Esophagus muscularis mucosa (tissue), 4 donors: ENCODE results near the gene AHCYL1. TPM values are rescaled to one million over a fixed set of nuclear protein-coding genes. Genes with fewer than 3 reads are reported as not detected.

Source experiments
- DNase-seq: peaks from one replicate; pipeline ENCODE4 v3.0.0-alpha.2; 2017; ENCODE audit errors: extremely low spot score
- H3K27ac ChIP-seq, 4 donors: fragments of 200-600 bp; sonication (generic); replicated peaks in 1 of 4; 1 replicate in 3 of 4; 2 replicates in 1 of 4; pipeline ENCODE4 v1.5.1; 2016 to 2019; ENCODE audit warnings: mild to moderate bottlenecking in 1 of 4
- H3K27me3 ChIP-seq, 4 donors: fragments of 200-600 bp; sonication (generic); one replicate each; pipeline versions ENCODE4 v1.5.1 to v1.6.0; 2016 to 2019
- H3K36me3 ChIP-seq, 4 donors: fragments of 200-600 bp; sonication (generic); one replicate each; pipeline ENCODE4 v1.5.1; 2016 to 2019
- H3K4me1 ChIP-seq, 4 donors: fragments of 200-600 bp; sonication (generic); one replicate each; pipeline ENCODE4 v1.5.1; 2016 to 2019
- H3K4me3 ChIP-seq, 4 donors: fragments of 200-600 bp; sonication (generic); 1 replicate in 2 of 4; 2 replicates in 2 of 4; pipeline ENCODE4 v1.5.1; 2016 to 2019; ENCODE audit warnings: mild to moderate bottlenecking in 4 of 4, moderate library complexity in 1 of 4
- H3K9me3 ChIP-seq, 4 donors: fragments of 200-600 bp; sonication (generic); 1 replicate in 3 of 4; 2 replicates in 1 of 4; pipeline ENCODE4 v1.5.1; 2016 to 2019
- EP300 ChIP-seq: sonication (generic); formaldehyde crosslinking; IDR thresholded peaks from one replicate; pipeline ENCODE4 v1.6.1; 2017; ENCODE audit warnings: antibody characterized with exemption
- POLR2A ChIP-seq: fragments of 450-650 bp; IDR thresholded peaks from one replicate; pipeline ENCODE4 v1.6.1; 2017; ENCODE audit warnings: antibody characterized with exemption, moderate library complexity, mild to moderate bottlenecking, low read depth
- POLR2AphosphoS5 ChIP-seq, 2 donors: sonication (generic); formaldehyde crosslinking; IDR thresholded peaks; one replicate each; pipeline ENCODE4 v1.6.1; 2017; ENCODE audit warnings: antibody characterized with exemption in 2 of 2
- WGBS: methylation state at CpG from one replicate; pipeline ENCODE4 v1.1.5; 2018; 5-methylcytosine and 5-hydroxymethylcytosine counted together
- intact Hi-C: fragments of 100-400 bp; cut with DNase I; formaldehyde crosslinking; loops from one replicate; pipeline ENCODE4 v1.15.1; 2023
- total RNA-seq, 4 donors: library from RNA; depleted of rRNA; stranded (reverse); fragments of >200 nt; gene quantifications; one replicate each; pipeline versions ENCODE4 v1.1.0 to v1.2.1, GENCODE V29; 2016
- TF ChIP-seq, protein P1 (sequence below), 3 experiments: fragments of 200-600 bp in 2 of 3; fragments of 450-650 bp in 1 of 3; sonication (generic) in 2 of 3; IDR thresholded peaks; one replicate each; pipeline ENCODE4 v1.5.1; 2017 to 2019; ENCODE audit warnings: antibody characterized with exemption in 3 of 3, mild to moderate bottlenecking in 2 of 3, moderate library complexity in 1 of 3

AHCYL1 gene
- total RNA-seq, 4 donors from 2014 or later, result 72.1 to 111 (median 91.0) TPM

DNA sequence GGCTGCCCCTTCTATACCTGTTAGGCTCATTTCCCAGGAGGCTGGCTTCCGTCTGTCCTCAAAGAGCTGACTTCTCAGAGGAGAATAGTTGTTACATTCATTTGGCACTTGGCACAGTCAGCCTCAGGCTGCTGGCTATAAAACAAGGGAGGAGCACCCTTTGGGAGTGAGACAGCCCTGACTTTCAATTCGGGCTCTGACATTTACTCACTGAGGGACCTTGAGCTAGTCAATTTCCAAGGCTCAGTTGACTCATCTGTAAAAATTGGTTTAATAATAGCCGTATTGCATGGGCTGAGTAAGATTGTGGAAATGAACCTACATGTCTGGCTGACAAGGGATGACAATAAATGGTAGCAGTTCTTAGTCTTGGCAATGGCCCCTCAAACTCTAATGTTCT, 72.2 kb downstream of the AHCYL1 start:
- no peaks in the 10 kb centered on the region for H3K27me3 ChIP-seq
- intact Hi-C loops, result loop anchor here (10.0 kb wide), 1 partner anchor 408 kb away; no protein-coding TSS in a partner anchor
- 42% methylated on average over 3 of the region's 3 CpGs for WGBS
- no peaks in the 10 kb centered on the region for H3K9me3 ChIP-seq
- peak overlapping the region; percentile 47 to 71 (median 56) for H3K27ac ChIP-seq
- H3K4me3 ChIP-seq, result no peak overlapping the region
- H3K36me3 ChIP-seq, result peaks cover 27 to 92% (median 75%) of the 10 kb centered on the region in 4 donors
- H3K4me1 ChIP-seq, result peaks cover 3 to 48% (median 39%) of the 10 kb centered on the region in 4 donors
- TF ChIP-seq POLR2AphosphoS5 (IDR thresholded peaks at IDR 0.05), result no peak
- no peak for TF ChIP-seq EP300
- TF ChIP-seq, protein P1, sequence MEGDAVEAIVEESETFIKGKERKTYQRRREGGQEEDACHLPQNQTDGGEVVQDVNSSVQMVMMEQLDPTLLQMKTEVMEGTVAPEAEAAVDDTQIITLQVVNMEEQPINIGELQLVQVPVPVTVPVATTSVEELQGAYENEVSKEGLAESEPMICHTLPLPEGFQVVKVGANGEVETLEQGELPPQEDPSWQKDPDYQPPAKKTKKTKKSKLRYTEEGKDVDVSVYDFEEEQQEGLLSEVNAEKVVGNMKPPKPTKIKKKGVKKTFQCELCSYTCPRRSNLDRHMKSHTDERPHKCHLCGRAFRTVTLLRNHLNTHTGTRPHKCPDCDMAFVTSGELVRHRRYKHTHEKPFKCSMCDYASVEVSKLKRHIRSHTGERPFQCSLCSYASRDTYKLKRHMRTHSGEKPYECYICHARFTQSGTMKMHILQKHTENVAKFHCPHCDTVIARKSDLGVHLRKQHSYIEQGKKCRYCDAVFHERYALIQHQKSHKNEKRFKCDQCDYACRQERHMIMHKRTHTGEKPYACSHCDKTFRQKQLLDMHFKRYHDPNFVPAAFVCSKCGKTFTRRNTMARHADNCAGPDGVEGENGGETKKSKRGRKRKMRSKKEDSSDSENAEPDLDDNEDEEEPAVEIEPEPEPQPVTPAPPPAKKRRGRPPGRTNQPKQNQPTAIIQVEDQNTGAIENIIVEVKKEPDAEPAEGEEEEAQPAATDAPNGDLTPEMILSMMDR (IDR thresholded peaks at IDR 0.05), result no peak
- TF ChIP-seq POLR2A, result no peak
- DNase-seq, result no peak

DNA sequence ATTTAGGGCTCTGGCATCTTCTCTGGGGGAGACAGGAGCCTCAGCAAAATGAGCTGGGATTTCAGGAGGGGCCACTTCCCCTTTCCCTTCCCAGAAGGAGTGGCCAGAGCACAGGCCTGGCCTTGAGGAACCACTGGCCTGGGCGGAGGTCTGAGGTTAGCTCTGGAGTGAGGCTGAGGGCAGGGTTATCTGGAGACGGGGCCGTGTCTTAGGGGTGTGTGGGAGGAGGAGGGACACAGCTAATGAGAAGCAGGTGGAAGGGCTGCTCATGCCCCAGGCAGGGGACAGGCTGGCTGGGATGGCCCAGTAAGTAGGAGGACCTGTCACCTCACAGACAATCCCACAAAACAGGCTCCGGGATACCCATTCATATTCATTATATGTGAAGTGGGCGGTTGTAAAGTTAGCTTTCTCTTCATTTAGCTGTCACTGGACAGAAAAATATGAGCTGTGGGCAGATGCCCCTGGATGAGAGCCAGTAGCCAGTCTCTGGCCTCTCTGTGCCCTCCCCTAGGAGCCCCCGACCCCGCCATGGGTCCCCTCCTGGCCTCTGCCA, 73.5 kb downstream of the AHCYL1 start:
- peaks cover 5 to 48% (median 39%) of the 10 kb centered on the region in 4 donors for H3K4me1 ChIP-seq
- H3K4me3 ChIP-seq, result no peak overlapping the region
- no peaks in the 10 kb centered on the region for H3K9me3 ChIP-seq
- no peak overlapping the region for H3K27ac ChIP-seq
- H3K36me3 ChIP-seq, result peaks cover 20 to 79% (median 62%) of the 10 kb centered on the region in 4 donors
- TF ChIP-seq POLR2A (no peak), EP300 (no peak), POLR2AphosphoS5 (IDR thresholded peaks at IDR 0.05) (no peak)
- TF ChIP-seq, protein P1 (IDR thresholded peaks at IDR 0.05), result no peak
- intact Hi-C loops, result loop anchor here (10.0 kb wide), 1 partner anchor 407 kb away; no protein-coding TSS in a partner anchor
- no peak for DNase-seq
- H3K27me3 ChIP-seq, result no peaks in the 10 kb centered on the region
- 77% methylated on average over 7 of the region's 7 CpGs for WGBS

DNA sequence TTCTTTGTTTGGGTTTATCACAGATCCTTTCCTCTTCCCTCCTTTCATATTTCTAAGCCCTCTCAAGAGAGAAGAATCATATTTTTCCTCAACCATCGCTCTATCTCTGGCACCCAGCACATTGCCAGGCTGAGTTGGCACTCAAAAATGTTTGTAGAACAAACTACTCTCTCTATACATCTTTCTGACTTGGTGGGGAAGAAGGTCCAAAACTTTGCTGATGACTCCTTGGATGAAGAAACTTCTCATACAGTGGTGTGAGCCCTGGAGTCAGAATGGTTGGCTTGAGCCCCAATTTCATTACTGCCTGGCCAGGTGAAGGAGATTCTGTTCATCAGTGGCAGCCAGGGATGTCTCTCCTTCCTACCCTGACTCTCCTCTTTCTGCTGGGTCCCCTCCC, 74.0 kb downstream of the AHCYL1 start:
- no peak overlapping the region for H3K4me3 ChIP-seq
- no peak overlapping the region for H3K27ac ChIP-seq
- no peak for DNase-seq
- 67% methylated on average over 1 of the region's 1 CpG for WGBS
- TF ChIP-seq EP300 (no peak), POLR2AphosphoS5 (IDR thresholded peaks at IDR 0.05) (no peak), POLR2A (no peak)
- TF ChIP-seq, protein P1 (IDR thresholded peaks at IDR 0.05), result no peak
- peaks cover 7 to 48% (median 38%) of the 10 kb centered on the region in 4 donors for H3K4me1 ChIP-seq
- H3K9me3 ChIP-seq, result no peaks in the 10 kb centered on the region
- peaks cover 14 to 74% (median 57%) of the 10 kb centered on the region in 4 donors for H3K36me3 ChIP-seq
- no peaks in the 10 kb centered on the region for H3K27me3 ChIP-seq
- intact Hi-C loops, result loop anchor here (10.0 kb wide), 1 partner anchor 406 kb away; no protein-coding TSS in a partner anchor

DNA sequence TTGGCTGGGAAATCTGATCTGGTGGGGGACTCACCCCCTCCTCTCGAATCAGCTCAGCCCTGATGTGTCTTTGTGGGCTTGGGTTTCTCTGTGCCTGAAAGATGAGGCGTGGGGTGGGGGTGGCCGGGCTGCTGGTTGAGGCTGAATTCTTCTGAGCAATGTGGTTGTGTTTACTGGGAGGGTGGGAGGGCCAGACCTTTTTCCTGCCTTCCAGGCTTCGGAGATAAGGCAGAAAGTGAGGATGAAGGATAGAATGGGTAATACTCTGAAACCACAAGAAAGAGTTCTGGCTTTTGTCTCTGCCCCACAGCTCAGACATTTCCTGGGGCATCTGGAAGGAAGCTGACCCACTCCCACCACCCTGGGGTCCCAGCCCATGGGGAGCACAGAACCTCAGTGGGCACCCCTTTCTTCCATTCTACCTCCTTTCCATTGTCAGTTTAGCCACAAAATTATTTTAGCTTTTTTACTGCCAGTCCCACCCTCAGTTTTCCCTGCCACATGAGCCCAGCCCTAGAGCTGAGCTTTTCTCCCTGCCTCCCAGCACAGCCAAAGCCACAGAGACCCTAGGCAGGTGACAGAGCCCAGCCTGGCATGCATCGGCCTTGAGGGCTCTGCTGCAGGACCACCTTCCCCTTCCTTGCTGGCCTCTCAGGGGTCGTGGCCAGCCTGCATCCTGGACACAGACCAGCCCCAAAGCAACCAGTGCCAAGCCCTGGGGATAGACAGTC, 74.7 kb downstream of the AHCYL1 start:
- intact Hi-C loops, result loop anchor here (10.0 kb wide), 1 partner anchor 406 kb away; no protein-coding TSS in a partner anchor
- H3K4me3 ChIP-seq, result no peak overlapping the region
- peaks cover 7 to 43% (median 36%) of the 10 kb centered on the region in 4 donors for H3K4me1 ChIP-seq
- WGBS, result 79% methylated on average over 6 of the region's 6 CpGs
- no peaks in the 10 kb centered on the region for H3K27me3 ChIP-seq
- DNase-seq, result no peak
- no peak overlapping the region for H3K27ac ChIP-seq
- no peaks in the 10 kb centered on the region for H3K9me3 ChIP-seq
- TF ChIP-seq, protein P1 (IDR thresholded peaks at IDR 0.05), result no peak
- TF ChIP-seq POLR2A, result no peak
- TF ChIP-seq POLR2AphosphoS5 (IDR thresholded peaks at IDR 0.05), result no peak
- no peak for TF ChIP-seq EP300
- H3K36me3 ChIP-seq, result peaks cover 7 to 67% (median 50%) of the 10 kb centered on the region in 4 donors
